Stimulated activated CD8-positive, alpha-beta memory T cell treated with anti-CD3 and anti-CD28 coated beads, Interleukin-12 subunit alpha, Interleukin-12 subunit beta, amount 100 ng/mL, for 24 hours (primary cell): ENCODE results near the gene AKR1C1.
"Not testable (repeated sequence)": the region's sequence is repeated elsewhere in the genome, so short reads cannot be mapped to it uniquely, and the experiment has no call there.

ENCODE experiments used
- DNase-seq: peaks from one replicate; pipeline ENCODE4 v3.0.0-alpha.2; 2020; ENCODE audit errors: extremely low read depth

The AKR1C1 gene

GRCh38 chr10:4962876-4963814, at the start of gene AKR1C1:
AKR1C1 (plus strand) TSS chr10:4963415; CDS start chr10:4963445, 30 bp downstream.
- not testable (repeated sequence) for DNase-seq

- no peak for DNase-seq
These were observed 48.9 kb upstream of the AKR1C1 start for GRCh38 chr10:4914213-4914850.

GRCh38 chr10:4916086-4916716, 47.0 kb upstream of the AKR1C1 start:
- DNase-seq: no peak

GRCh38 chr10:4918236-4918635, 45.0 kb upstream of the AKR1C1 start:
- no peak for DNase-seq

- not testable (repeated sequence) for DNase-seq
These were observed 38.7 kb upstream of the AKR1C1 start for GRCh38 chr10:4924482-4924881.

GRCh38 chr10:4926400-4926799, 36.8 kb upstream of the AKR1C1 start:
- DNase-seq: no peak

- DNase-seq: no peak
These were observed 31.6 kb upstream of the AKR1C1 start for GRCh38 chr10:4931587-4931986.

- no peak for DNase-seq
These were observed 28.7 kb upstream of the AKR1C1 start for GRCh38 chr10:4934391-4934987.

GRCh38 chr10:4937346-4937745, 25.9 kb upstream of the AKR1C1 start:
- DNase-seq: no peak

- no peak for DNase-seq
These were observed 23.8 kb upstream of the AKR1C1 start for GRCh38 chr10:4939224-4940072.

GRCh38 chr10:4940073-4940428, 23.2 kb upstream of the AKR1C1 start:
- not testable (repeated sequence) for DNase-seq

- not testable (repeated sequence) for DNase-seq
These were observed 22.3 kb upstream of the AKR1C1 start for GRCh38 chr10:4940909-4941308.

GRCh38 chr10:4941540-4942330, 21.5 kb upstream of the AKR1C1 start:
- no peak for DNase-seq

- DNase-seq: not testable (repeated sequence)
These were observed 20.3 kb upstream of the AKR1C1 start for GRCh38 chr10:4942931-4943330.

GRCh38 chr10:4943416-4943815, 19.8 kb upstream of the AKR1C1 start:
- not testable (repeated sequence) for DNase-seq

- DNase-seq: no peak
These were observed 19.4 kb upstream of the AKR1C1 start for GRCh38 chr10:4943821-4944220.

GRCh38 chr10:4944841-4945240, 18.4 kb upstream of the AKR1C1 start:
- no peak for DNase-seq

GRCh38 chr10:4945766-4946717, 17.2 kb upstream of the AKR1C1 start:
- no peak for DNase-seq

GRCh38 chr10:4947039-4947634, 16.1 kb upstream of the AKR1C1 start:
- no peak for DNase-seq
